IMR-90 (cell line): Measurements from ENCODE around the gene DMD. TPM values are rescaled to one million over a fixed set of nuclear protein-coding genes. Genes with fewer than 3 reads are reported as not detected.

Experiments used
- ATAC-seq: fragments of 200-7000 bp; cut with Tn5 transposase; 2 replicates; pipeline ENCODE4 v1.9.1; 2020; ENCODE audit warnings: low read depth, mild to moderate bottlenecking, moderate library complexity
- BruUV-seq: library from RNA; stranded (reverse); fragments of 400-500 nt; replicated peaks from 2 replicates; lab custom pipeline; 2021; lab: Mats Ljungman, UMichigan
- CTCF ChIA-PET: fragments of 300-600 bp; formaldehyde crosslinking; extraction: SDS; loops from one replicate; lab custom pipeline; 2021; ENCODE audit warnings: antibody characterized with exemption; lab: Yijun Ruan, JAX
- POLR2A ChIA-PET: fragments of 300-600 bp; sonication (Branson Sonifier 250); formaldehyde crosslinking; loops from one replicate; lab custom pipeline; 2022; ENCODE audit warnings: antibody characterized with exemption; ENCODE audit not compliant: unreplicated experiment; lab: Charles Lee
- DNase-seq: peaks from one replicate; pipeline ENCODE4 v3.0.0; 2013
- H2AFZ ChIP-seq: replicated peaks from 2 replicates; pipeline ENCODE3; 2013; ENCODE audit warnings: low read length, mild to moderate bottlenecking; ENCODE audit not compliant: poor library complexity
- H2AK5ac ChIP-seq: 2 replicates; pipeline ENCODE4 v1.6.1; 2013; ENCODE audit warnings: low read depth, low read length, inconsistent platforms
- H2AK9ac ChIP-seq: replicated peaks from 2 replicates; pipeline ENCODE3; 2013; ENCODE audit warnings: mild to moderate bottlenecking, low read depth, low read length, moderate library complexity; ENCODE audit not compliant: poor library complexity
- H2BK120ac ChIP-seq: 2 replicates; pipeline ENCODE4 v1.6.1; 2013; ENCODE audit warnings: low read depth, low read length, inconsistent platforms
- H2BK15ac ChIP-seq: 3 replicates; pipeline ENCODE4 v1.6.1; 2013; ENCODE audit warnings: low read depth, low read length, inconsistent platforms
- H2BK20ac ChIP-seq: 2 replicates; pipeline ENCODE4 v1.6.1; 2013; ENCODE audit warnings: low read depth, mild to moderate bottlenecking, inconsistent platforms, low read length, moderate library complexity
- H2BK5ac ChIP-seq: 2 replicates; pipeline ENCODE4 v1.6.1; 2013; ENCODE audit warnings: mild to moderate bottlenecking, low read depth, low read length, inconsistent platforms; ENCODE audit not compliant: poor library complexity, severe bottlenecking
- H3K14ac ChIP-seq: replicated peaks from 2 replicates; pipeline ENCODE4 v1.6.1; 2013; ENCODE audit warnings: low read depth, low read length, inconsistent platforms
- H3K18ac ChIP-seq: 2 replicates; pipeline ENCODE4 v1.6.1; 2013; ENCODE audit warnings: low read depth, low read length, control low read depth
- H3K23ac ChIP-seq: 2 replicates; pipeline ENCODE4 v1.6.1; 2013; ENCODE audit warnings: low read depth, low read length, inconsistent platforms
- H3K27ac ChIP-seq: 2 replicates; pipeline ENCODE4 v1.5.1; 2013; ENCODE audit warnings: mild to moderate bottlenecking, control low read depth, low read length; ENCODE audit not compliant: insufficient read depth
- H3K27me3 ChIP-seq: 2 replicates; pipeline ENCODE4 v1.6.1; 2013; ENCODE audit warnings: low read length; ENCODE audit not compliant: control insufficient read depth, insufficient read depth
- H3K36me3 ChIP-seq: 2 replicates; pipeline ENCODE4 v1.6.1; 2013; ENCODE audit warnings: low read length, mixed read lengths; ENCODE audit not compliant: control insufficient read depth, insufficient read depth
- H3K4ac ChIP-seq: 2 replicates; pipeline ENCODE4 v1.6.1; 2013; ENCODE audit warnings: low read depth, low read length, inconsistent platforms
- H3K4me1 ChIP-seq: 2 replicates; pipeline ENCODE4 v1.6.1; 2013; ENCODE audit warnings: low read length, mixed read lengths; ENCODE audit not compliant: control insufficient read depth, insufficient read depth
- H3K4me2 ChIP-seq: 2 replicates; pipeline ENCODE4 v1.6.1; 2013; ENCODE audit warnings: low read depth, mild to moderate bottlenecking, control low read depth, low read length, moderate library complexity
- H3K4me3 ChIP-seq: 2 replicates; pipeline ENCODE4 v1.5.1; 2013; ENCODE audit warnings: low read depth, mild to moderate bottlenecking, control low read depth, low read length, moderate library complexity; ENCODE audit not compliant: insufficient read depth
- H3K56ac ChIP-seq: 2 replicates; pipeline ENCODE4 v1.6.1; 2013; ENCODE audit warnings: low read length, inconsistent platforms; ENCODE audit not compliant: insufficient read depth; ENCODE audit errors: extremely low read depth
- H3K79me1 ChIP-seq, 2 experiments: 2 replicates each; pipeline ENCODE4 v1.6.1; 2013; ENCODE audit warnings: low read length in 2 of 2, inconsistent platforms in 1 of 2, low read depth in 1 of 2
- H3K9ac ChIP-seq: 2 replicates; pipeline ENCODE4 v1.6.1; 2013; ENCODE audit warnings: low read depth, low read length, control low read depth
- H3K9me1 ChIP-seq: 2 replicates; pipeline ENCODE4 v1.6.1; 2013; ENCODE audit warnings: low read length, inconsistent platforms; ENCODE audit not compliant: insufficient read depth
- H3K9me3 ChIP-seq: 2 replicates; pipeline ENCODE4 v1.6.1; 2013; ENCODE audit warnings: low read length; ENCODE audit not compliant: control insufficient read depth, insufficient read depth
- H4K20me1 ChIP-seq: 2 replicates; pipeline ENCODE4 v1.6.1; 2013; ENCODE audit warnings: low read length, inconsistent platforms; ENCODE audit not compliant: insufficient read depth
- H4K5ac ChIP-seq: 2 replicates; pipeline ENCODE4 v1.6.1; 2013; ENCODE audit warnings: mild to moderate bottlenecking, low read depth, low read length, control low read depth
- H4K8ac ChIP-seq, 2 experiments: 2 replicates each; pipeline ENCODE4 v1.6.1; 2013; ENCODE audit warnings: low read depth in 2 of 2, low read length in 2 of 2, control low read depth in 1 of 2, inconsistent platforms in 1 of 2
- H4K91ac ChIP-seq: 2 replicates; pipeline ENCODE4 v1.6.1; 2013; ENCODE audit warnings: low read depth, low read length, inconsistent platforms; ENCODE audit not compliant: insufficient read depth
- FOS ChIP-seq: fragments of 150-350 bp; IDR thresholded peaks from 2 replicates; pipeline ENCODE4 v1.6.1; 2016; ENCODE audit warnings: low read depth, low read length
- POLR2A ChIP-seq: IDR thresholded peaks from 2 replicates; pipeline ENCODE4 v1.6.1; 2012; ENCODE audit warnings: mild to moderate bottlenecking, low read depth, low read length
- RAD21 ChIP-seq: IDR thresholded peaks from 2 replicates; pipeline ENCODE4 v1.6.1; 2012; ENCODE audit warnings: low read length, improper control_type of control experiment
- USF2 ChIP-seq: fragments of 150-350 bp; IDR thresholded peaks from 2 replicates; pipeline ENCODE4 v1.6.1; 2017; ENCODE audit warnings: mild to moderate bottlenecking, antibody characterized with exemption, low read length, low read depth
- dilution Hi-C: fragments of 300-500 bp; cut with HindIII; formaldehyde crosslinking; loops from one replicate; pipeline ENCODE4 v1.14.3; 2018; ENCODE audit warnings: low sequenced_read_pairs; ENCODE audit not compliant: unreplicated experiment
- in situ Hi-C: fragments of 300-500 bp; cut with MboI; formaldehyde crosslinking; loops from 3 replicates; pipeline ENCODE4 v1.14.3; 2019; ENCODE audit warnings: low sequenced_read_pairs, inconsistent platforms, mixed read lengths
- intact Hi-C: fragments of 100-400 bp; cut with micrococcal nuclease; formaldehyde crosslinking; loops from 2 replicates; pipeline ENCODE4 v1.10.0; 2022
- polyA plus RNA-seq, 3 experiments: library from polyadenylated mRNA; depleted of rRNA; stranded (reverse); fragments of >200 nt; gene quantifications; 2 replicates each; pipeline ENCODE4 v1.2.3, GENCODE V29; 2012; ENCODE audit warnings: low replicate concordance in 1 of 3
- total RNA-seq: library from RNA; depleted of rRNA; stranded (reverse); fragments of >200 nt; gene quantifications from 2 replicates; pipeline ENCODE4 v1.2.3, GENCODE V29; 2012

DMD gene
- total and polyA plus RNA-seq, 2 of the 4 experiments (the other 2 are of a cell fraction) = 6.6 to 11.8 TPM

DNA sequence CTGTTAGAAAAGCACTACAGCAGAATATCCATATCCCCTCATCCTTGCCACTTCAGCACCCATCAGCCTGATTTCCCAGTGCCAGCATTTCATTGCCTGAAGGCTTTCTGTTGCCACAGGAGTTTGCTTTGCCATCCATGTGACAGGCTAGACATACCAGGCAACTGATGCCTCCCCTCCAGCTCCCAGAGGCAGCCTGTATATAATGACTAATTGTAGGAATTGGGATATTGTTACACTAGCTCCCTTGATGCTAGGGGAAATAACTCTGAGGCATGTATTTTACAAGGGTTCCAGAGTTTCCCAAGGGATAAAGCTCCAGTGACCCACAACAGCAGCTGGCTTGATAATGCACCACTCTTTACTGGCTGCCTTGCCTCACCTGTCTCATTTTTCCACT is 1531.5 kb downstream of the DMD start:
- Histone ChIP-seq H2BK20ac (no peak overlapping the region), H2BK5ac (no peak overlapping the region), H3K9me1 (no peaks in the 10 kb centered on the region), H3K4me1 (no peaks in the 10 kb centered on the region), H4K91ac (no peak overlapping the region), H3K18ac (no peak overlapping the region), H3K9ac (no peak overlapping the region), H2AK9ac (no peak overlapping the region), H3K79me1 (no peaks in the 10 kb centered on the region), H2AFZ (no peak overlapping the region), H2BK15ac (no peak overlapping the region), H3K9me3 (no peaks in the 10 kb centered on the region), H4K8ac (no peak overlapping the region), H3K56ac (no peak overlapping the region), H3K4me2 (no peak overlapping the region), H4K5ac (no peak overlapping the region), H3K36me3 (no peaks in the 10 kb centered on the region), H3K23ac (no peak overlapping the region), H3K4ac (no peak overlapping the region), H3K4me3 (no peak overlapping the region), H3K14ac (no peak overlapping the region), H2BK120ac (no peak overlapping the region), H2AK5ac (no peak overlapping the region), H3K27ac (no peak overlapping the region), H3K27me3 (no peaks in the 10 kb centered on the region), H4K20me1 (no peaks in the 10 kb centered on the region)
- in situ Hi-C loops = no loop called here
- POLR2A ChIA-PET = no interaction called here
- dilution Hi-C loops = no loop called here
- no TSS peak for BruUV-seq
- ATAC-seq (no peak), DNase-seq (no peak)
- CTCF ChIA-PET = no interaction called here
- intact Hi-C loops = no loop called here
- TF ChIP-seq FOS (no peak), POLR2A (no peak), USF2 (no peak), RAD21 (no peak)
